ENCODE results near the gene NT5E. TPM values are rescaled to one million over a fixed set of nuclear protein-coding genes. Genes with fewer than 3 reads are reported as not detected.

Gene NT5E
- polyA plus RNA-seq, 1 donor, result 4.9 TPM

DNA sequence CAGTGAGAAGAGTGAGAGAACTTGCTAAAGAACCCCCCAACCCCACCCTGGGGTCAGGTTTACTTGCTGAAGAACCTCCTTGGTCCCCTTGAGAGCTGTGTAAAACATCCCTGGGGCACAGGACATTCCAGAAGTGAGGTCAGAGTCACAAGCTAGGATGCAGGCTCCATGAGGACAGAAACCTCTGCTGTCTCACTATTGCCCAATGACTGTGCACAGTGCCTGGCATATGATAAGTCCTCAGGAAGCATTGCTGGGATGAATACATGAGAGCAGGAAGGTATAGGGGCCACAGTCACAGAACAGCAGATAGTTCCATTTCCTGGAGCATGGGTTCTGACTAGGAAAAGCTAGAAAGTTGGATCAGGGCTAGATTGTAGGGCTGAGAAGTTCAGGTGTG, 18.4 kb downstream of the NT5E start:
- no peaks in the 10 kb centered on the region for H3K9me3 ChIP-seq (ENCODE audit: control insufficient read depth, low read depth, low read length)

DNA sequence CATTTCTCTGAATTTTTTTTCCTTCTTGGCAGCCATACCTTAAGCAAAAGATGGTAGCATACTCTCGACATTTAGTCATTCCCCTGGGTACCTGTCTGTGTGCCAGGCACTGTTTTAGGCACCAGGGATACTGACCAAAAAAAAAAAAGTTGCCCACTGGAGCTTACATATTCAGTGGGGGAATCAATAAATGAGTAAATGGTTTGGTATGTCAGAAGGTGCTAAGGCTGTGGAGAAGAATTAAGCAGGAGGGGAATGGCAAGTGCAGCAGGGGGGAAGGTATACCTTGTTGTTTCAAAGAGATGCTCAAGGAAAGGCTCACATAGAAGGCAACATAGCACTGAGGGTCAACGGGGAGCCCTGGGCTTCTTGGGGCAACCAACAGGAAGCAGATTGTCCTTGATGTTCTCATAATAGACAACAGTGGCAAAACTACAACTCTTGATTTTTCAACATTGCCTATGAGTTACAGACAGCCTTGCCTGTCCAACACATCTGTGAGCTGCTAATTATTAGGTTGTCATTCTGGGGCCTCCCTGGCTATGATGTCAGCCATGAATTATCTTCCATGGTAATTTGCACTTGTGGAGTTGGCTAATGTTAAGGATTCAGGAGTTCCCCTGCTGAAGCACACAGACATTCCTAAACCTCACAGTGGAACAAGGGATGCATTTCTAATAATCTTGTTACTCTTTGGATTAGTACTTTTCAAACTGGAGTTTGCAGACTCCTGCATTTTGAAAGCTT, 19.6 kb downstream of the NT5E start:
- no peak for DNase-seq
- Histone ChIP-seq H3K4me1 (ENCODE audit: control insufficient read depth, insufficient read depth, low read length) (no peaks in the 10 kb centered on the region), H3K9me3 (ENCODE audit: control insufficient read depth, low read depth, low read length) (no peaks in the 10 kb centered on the region), H3K27me3 (ENCODE audit: control insufficient read depth, insufficient read depth, low read length) (no peaks in the 10 kb centered on the region), H3K27ac (ENCODE audit: low read length) (no peak overlapping the region), H3K36me3 (ENCODE audit: control insufficient read depth, insufficient read depth, low read length) (no peaks in the 10 kb centered on the region), H3K4me3 (ENCODE audit: low read length) (no peak overlapping the region)
- WGBS (ENCODE audit: insufficient coverage, low lambda C conversion rate), result no CpG with 5 or more reads among the region's 2 CpGs

More for the DNA sequence above, 18.4 kb downstream of the NT5E start:
- no peak overlapping the region for H3K4me3 ChIP-seq (ENCODE audit: low read length)
- H3K36me3 ChIP-seq (ENCODE audit: control insufficient read depth, insufficient read depth, low read length), result no peaks in the 10 kb centered on the region
- no peak overlapping the region for H3K27ac ChIP-seq (ENCODE audit: low read length)
- no peaks in the 10 kb centered on the region for H3K4me1 ChIP-seq (ENCODE audit: control insufficient read depth, insufficient read depth, low read length)
- H3K27me3 ChIP-seq (ENCODE audit: control insufficient read depth, insufficient read depth, low read length), result no peaks in the 10 kb centered on the region
- peak; percentile 48 to 68 for DNase-seq

DNA sequence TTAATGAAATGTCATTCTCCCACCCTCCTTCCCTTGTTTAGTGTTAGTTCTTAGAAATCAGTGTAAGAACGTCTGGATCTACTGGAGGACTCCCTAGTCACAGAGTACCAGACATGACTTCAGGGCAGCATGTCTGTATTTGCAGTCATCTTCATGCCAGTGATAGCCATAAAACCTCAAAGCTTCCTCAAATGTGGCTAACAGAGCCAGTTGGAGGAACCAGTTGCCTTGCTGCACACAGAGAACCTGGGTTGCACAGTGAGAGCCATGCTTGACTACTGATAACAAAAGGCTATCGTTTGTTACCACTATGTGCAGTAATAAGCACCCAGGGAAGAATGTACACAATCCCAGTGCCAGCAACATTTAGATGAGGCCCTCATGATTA, 20.1 kb downstream of the NT5E start:
- Histone ChIP-seq H3K36me3 (ENCODE audit: control insufficient read depth, insufficient read depth, low read length) (no peaks in the 10 kb centered on the region), H3K27ac (ENCODE audit: low read length) (no peak overlapping the region), H3K4me1 (ENCODE audit: control insufficient read depth, insufficient read depth, low read length) (no peaks in the 10 kb centered on the region), H3K27me3 (ENCODE audit: control insufficient read depth, insufficient read depth, low read length) (no peaks in the 10 kb centered on the region), H3K4me3 (ENCODE audit: low read length) (no peak overlapping the region), H3K9me3 (ENCODE audit: control insufficient read depth, low read depth, low read length) (no peaks in the 10 kb centered on the region)
- no peak for DNase-seq
- WGBS (ENCODE audit: insufficient coverage, low lambda C conversion rate), result no CpG with 5 or more reads among the region's 2 CpGs

DNA sequence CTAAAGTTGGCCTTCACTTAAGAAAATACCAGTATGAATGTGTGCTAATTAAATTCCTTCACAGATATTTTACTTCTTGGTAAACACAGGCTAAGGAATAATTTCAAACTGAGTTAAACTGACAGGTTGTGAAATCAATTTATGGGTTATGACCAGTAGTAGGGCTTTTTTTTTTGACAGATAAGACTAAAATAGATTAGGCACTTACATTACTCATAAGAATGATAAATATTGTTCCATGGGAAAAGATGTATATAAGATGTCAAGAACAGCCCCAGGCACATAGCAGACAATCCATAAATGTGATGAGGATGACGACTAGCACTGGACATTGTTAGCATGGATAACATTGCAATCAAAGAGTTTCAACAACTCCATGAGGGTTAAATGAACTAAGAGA, 22.9 kb downstream of the NT5E start:
- Histone ChIP-seq H3K36me3 (ENCODE audit: control insufficient read depth, insufficient read depth, low read length) (no peaks in the 10 kb centered on the region), H3K9me3 (ENCODE audit: control insufficient read depth, low read depth, low read length) (peaks cover 7% of the 10 kb centered on the region), H3K4me1 (ENCODE audit: control insufficient read depth, insufficient read depth, low read length) (no peaks in the 10 kb centered on the region), H3K4me3 (ENCODE audit: low read length) (no peak overlapping the region), H3K27me3 (ENCODE audit: control insufficient read depth, insufficient read depth, low read length) (no peaks in the 10 kb centered on the region), H3K27ac (ENCODE audit: low read length) (no peak overlapping the region)
- no CpG with 5 or more reads among the region's 1 CpG for WGBS (ENCODE audit: insufficient coverage, low lambda C conversion rate)
- DNase-seq, result no peak

DNA sequence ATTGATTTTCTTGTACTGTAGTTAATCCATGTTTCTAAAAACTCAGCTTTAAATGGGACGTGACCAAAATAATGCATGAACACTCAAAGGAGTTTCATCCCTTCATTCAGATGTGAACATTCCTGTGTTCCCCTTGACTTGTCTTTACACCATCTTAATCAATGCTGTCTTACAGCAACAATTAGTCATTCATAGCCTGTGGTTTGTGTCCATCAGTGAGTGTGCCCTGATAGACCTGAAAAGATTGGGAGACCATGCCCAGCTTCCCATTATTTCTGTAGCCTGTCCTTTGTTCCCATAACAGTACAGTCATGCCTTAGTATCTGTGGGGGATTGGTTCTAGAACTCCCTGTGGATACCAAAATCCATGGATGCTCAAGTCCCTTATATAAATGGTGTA, 23.9 kb downstream of the NT5E start:
- H3K4me3 ChIP-seq (ENCODE audit: low read length), result no peak overlapping the region

DNA sequence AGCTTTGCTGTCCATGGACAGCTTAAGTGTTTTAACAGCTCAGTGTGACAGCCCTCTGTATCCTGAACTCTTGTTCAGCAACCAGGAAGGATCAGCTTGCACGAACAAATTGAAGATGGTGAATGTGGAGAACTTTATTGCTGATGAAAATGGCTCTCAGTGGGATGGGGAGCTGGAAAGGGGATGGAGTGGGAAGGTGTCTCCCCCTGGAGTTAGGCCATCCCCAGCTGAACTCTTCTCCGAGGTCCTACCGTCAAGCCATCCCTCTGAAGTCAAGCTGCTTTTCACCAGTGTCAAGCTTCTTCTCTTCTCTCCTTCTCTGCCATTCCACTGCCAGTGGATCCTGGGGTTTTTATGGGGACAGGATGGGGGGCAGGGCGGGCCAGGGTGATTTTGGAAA, 26.6 kb downstream of the NT5E start:
- no peaks in the 10 kb centered on the region for H3K36me3 ChIP-seq (ENCODE audit: control insufficient read depth, insufficient read depth, low read length)
- no peak overlapping the region for H3K27ac ChIP-seq (ENCODE audit: low read length)
- no peaks in the 10 kb centered on the region for H3K4me1 ChIP-seq (ENCODE audit: control insufficient read depth, insufficient read depth, low read length)
- no CpG with 5 or more reads among the region's 4 CpGs for WGBS (ENCODE audit: insufficient coverage, low lambda C conversion rate)
- no peak overlapping the region for H3K4me3 ChIP-seq (ENCODE audit: low read length)
- no peaks in the 10 kb centered on the region for H3K27me3 ChIP-seq (ENCODE audit: control insufficient read depth, insufficient read depth, low read length)
- no peak for DNase-seq
- peaks cover 7% of the 10 kb centered on the region for H3K9me3 ChIP-seq (ENCODE audit: control insufficient read depth, low read depth, low read length)

More for the DNA sequence above, 23.9 kb downstream of the NT5E start:
- H3K9me3 ChIP-seq (ENCODE audit: control insufficient read depth, low read depth, low read length), result peaks cover 7% of the 10 kb centered on the region
- H3K27me3 ChIP-seq (ENCODE audit: control insufficient read depth, insufficient read depth, low read length), result no peaks in the 10 kb centered on the region
- H3K36me3 ChIP-seq (ENCODE audit: control insufficient read depth, insufficient read depth, low read length), result no peaks in the 10 kb centered on the region
- H3K27ac ChIP-seq (ENCODE audit: low read length), result no peak overlapping the region
- DNase-seq, result no peak
- no peaks in the 10 kb centered on the region for H3K4me1 ChIP-seq (ENCODE audit: control insufficient read depth, insufficient read depth, low read length)
- WGBS (ENCODE audit: insufficient coverage, low lambda C conversion rate), result 100% methylated on average over 1 of the region's 1 CpG

DNA sequence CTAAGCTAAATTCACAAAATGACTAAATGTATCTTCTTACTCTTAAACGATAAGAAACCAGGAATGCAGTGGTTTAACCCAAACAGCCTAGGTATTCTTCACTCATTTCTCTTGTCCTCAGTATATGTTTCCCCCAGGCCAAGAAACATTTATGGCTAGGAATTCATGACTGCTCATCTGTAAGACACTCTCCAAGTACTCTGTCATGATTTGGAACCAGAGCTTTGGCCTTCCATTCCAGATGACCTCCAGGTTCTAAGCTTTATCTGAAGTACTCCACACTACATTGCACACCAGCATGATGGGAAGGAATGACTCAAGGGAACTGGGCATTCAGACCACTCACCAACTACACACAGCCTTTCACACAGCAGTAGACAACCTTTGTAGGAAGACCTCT, 29.3 kb downstream of the NT5E start:
- Histone ChIP-seq H3K4me3 (ENCODE audit: low read length) (no peak overlapping the region), H3K27ac (ENCODE audit: low read length) (no peak overlapping the region), H3K36me3 (ENCODE audit: control insufficient read depth, insufficient read depth, low read length) (no peaks in the 10 kb centered on the region), H3K9me3 (ENCODE audit: control insufficient read depth, low read depth, low read length) (peaks cover 7% of the 10 kb centered on the region), H3K27me3 (ENCODE audit: control insufficient read depth, insufficient read depth, low read length) (no peaks in the 10 kb centered on the region), H3K4me1 (ENCODE audit: control insufficient read depth, insufficient read depth, low read length) (no peaks in the 10 kb centered on the region)
- WGBS (ENCODE audit: insufficient coverage, low lambda C conversion rate), result no CpG with 5 or more reads among the region's 1 CpG
- no peak for DNase-seq

DNA sequence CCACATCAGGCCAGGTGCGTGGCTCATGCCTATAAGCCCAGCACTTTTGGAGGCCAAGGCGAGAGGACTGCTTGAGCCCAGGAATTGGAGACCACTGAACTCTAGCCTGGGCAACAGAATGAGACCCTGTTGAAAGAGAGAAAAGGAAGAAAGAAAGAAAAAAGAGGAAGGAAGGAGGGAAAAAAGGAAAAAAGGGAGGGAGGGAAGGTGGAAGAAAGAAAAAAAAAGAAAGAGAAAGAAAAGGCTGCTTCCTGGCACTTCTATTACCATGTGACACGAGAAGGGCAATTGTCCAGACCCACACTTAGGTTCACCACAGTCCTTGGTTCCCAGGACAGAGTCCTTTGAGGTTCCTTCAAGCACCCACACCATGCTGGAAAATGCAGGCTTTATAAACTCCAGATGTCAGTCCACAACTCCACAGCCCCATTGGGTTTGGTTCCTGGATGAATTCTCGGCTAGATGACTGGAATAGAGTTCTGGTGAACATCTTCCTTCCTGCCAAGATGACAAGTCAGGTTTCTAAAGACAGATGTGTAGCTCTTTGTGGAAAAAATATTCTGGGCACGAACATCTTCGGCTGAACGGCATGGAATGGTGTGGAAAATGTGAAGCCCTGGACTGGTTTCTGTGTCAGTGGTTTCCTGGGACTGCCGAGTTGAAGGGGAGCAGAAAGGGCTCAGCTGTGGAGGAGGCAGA, 32.5 kb downstream of the NT5E start:
- no peaks in the 10 kb centered on the region for H3K27me3 ChIP-seq (ENCODE audit: control insufficient read depth, insufficient read depth, low read length)
- no peak for DNase-seq
- WGBS (ENCODE audit: insufficient coverage, low lambda C conversion rate), result 100% methylated on average over 2 of the region's 8 CpGs
- H3K4me3 ChIP-seq (ENCODE audit: low read length), result no peak overlapping the region
- no peaks in the 10 kb centered on the region for H3K36me3 ChIP-seq (ENCODE audit: control insufficient read depth, insufficient read depth, low read length)
- no peaks in the 10 kb centered on the region for H3K4me1 ChIP-seq (ENCODE audit: control insufficient read depth, insufficient read depth, low read length)
- H3K27ac ChIP-seq (ENCODE audit: low read length), result no peak overlapping the region
- H3K9me3 ChIP-seq (ENCODE audit: control insufficient read depth, low read depth, low read length), result no peaks in the 10 kb centered on the region

DNA sequence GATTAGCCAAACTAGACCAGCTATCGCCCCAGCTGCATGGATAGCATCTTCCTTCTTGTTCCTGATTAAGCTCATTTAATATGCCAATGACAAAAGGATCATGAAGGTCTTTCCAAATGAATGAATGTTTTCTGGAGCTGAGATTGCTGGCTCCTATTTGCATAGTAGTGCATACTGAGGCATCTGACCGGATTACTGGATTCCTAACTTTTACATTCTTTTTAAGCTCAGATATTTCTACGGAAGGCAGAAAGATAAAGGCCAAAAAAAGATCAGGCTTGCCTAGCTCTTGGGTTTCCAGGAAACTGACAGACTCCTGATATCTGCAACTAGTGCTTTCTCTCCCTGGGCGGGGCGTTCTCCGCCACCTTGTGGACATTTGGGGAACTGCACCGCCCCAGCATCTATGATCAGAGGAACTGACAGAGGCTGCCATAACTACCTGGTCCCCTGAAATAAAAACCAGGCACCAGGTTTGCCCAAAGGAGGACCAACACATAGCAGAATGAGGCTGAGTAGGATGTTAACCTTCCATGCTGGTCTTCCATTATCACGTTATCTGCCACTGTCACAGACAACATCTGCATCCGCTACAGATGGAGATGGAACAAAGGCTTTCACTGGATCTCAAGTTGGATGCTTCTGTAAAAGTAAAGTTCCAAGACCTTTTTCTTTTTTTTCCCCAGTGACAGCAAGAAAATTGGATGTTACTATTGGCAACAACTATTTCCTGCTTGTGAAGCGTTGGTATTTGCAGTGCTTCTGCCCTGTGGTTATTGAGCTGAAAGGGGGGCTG, 33.2 kb downstream of the NT5E start:
- Histone ChIP-seq H3K27ac (ENCODE audit: low read length) (no peak overlapping the region), H3K4me1 (ENCODE audit: control insufficient read depth, insufficient read depth, low read length) (no peaks in the 10 kb centered on the region), H3K27me3 (ENCODE audit: control insufficient read depth, insufficient read depth, low read length) (no peaks in the 10 kb centered on the region), H3K36me3 (ENCODE audit: control insufficient read depth, insufficient read depth, low read length) (no peaks in the 10 kb centered on the region), H3K4me3 (ENCODE audit: low read length) (no peak overlapping the region), H3K9me3 (ENCODE audit: control insufficient read depth, low read depth, low read length) (no peaks in the 10 kb centered on the region)
- 100% methylated on average over 1 of the region's 10 CpGs for WGBS (ENCODE audit: insufficient coverage, low lambda C conversion rate)
- DNase-seq, result peak; percentile 58 to 67

DNA sequence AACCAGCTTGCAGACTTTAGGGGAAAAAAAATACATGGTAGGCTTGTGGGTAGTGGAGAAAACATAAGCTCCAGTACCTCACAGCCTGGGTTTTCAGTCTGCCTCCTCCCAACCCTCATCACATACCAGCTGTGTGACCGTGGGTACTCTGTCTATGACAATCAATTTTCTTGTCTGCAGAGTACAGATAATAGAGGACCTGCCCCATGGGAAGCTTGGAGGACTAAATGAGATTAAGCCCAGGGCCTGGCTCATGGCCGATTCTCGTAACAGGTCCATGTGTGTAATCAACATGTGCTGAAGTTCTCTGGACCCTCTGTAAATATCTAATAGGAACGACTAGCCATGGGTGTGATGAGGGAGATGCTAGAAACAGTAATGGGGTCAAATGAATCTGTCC, 34.0 kb downstream of the NT5E start:
- DNase-seq, result no peak
- H3K4me1 ChIP-seq (ENCODE audit: control insufficient read depth, insufficient read depth, low read length), result no peaks in the 10 kb centered on the region
- no peak overlapping the region for H3K27ac ChIP-seq (ENCODE audit: low read length)
- WGBS (ENCODE audit: insufficient coverage, low lambda C conversion rate), result 92% methylated on average over 2 of the region's 4 CpGs
- H3K27me3 ChIP-seq (ENCODE audit: control insufficient read depth, insufficient read depth, low read length), result no peaks in the 10 kb centered on the region
- H3K4me3 ChIP-seq (ENCODE audit: low read length), result no peak overlapping the region
- no peaks in the 10 kb centered on the region for H3K36me3 ChIP-seq (ENCODE audit: control insufficient read depth, insufficient read depth, low read length)
- H3K9me3 ChIP-seq (ENCODE audit: control insufficient read depth, low read depth, low read length), result no peaks in the 10 kb centered on the region
